NCI-H2081 (cell line): ENCODE results near the gene TMC1.

Source experiments
- DNase-seq, 2 experiments: peaks; one replicate each; lab custom pipeline; 2025; lab: John Stamatoyannopoulos, UW

TMC1 gene

DNA sequence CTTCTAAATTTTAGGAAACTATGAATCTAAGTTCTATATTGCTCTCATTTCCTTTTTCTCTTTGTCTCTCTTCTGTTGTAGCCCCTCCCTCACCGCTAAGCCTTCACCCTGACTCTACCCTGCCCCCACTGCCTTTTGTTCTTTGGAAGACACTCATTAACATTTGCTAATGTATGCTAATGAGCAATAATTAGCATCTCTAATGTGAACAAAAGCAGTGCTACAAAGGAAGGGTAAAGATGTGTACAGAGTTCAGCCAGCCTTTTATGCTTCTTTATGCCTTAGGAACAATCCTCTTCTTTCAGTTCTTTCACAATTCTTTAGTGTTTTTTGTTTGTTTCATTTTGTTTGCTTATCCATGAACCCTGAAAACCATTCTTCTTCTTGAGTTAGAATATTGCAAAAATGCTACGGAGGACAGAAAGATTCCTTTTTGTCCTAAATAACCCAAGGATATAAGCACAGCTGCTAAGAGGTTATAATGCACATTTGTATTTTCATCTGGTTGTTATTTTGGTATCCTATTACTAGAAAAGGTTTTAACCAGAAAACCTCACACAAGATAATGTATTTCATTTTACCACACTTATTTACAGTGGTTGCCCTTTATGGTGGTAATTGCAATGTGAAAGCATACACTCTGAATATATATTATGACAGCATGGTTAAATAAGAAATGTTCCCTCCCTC is 159.3 kb downstream of the TMC1 start:
- peak; percentile 44 to 97 for DNase-seq

DNA sequence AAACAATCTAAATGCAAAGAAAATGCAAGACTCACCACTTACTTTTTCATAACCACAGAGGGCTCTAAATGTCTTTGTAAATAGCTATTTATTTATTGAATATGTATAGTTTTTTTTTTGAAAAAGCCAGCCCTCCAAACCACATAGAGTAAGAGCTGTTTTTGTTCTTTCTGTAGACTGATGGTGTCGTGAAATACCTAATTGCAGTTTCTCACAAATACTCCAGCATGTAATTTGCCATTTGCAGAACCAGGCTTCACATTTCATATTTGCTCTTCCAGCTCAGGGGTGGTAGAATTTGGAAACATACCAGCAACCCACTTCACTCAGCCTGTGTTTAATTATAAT is 159.8 kb downstream of the TMC1 start:
- DNase-seq, result peak; percentile 93 to 98

DNA sequence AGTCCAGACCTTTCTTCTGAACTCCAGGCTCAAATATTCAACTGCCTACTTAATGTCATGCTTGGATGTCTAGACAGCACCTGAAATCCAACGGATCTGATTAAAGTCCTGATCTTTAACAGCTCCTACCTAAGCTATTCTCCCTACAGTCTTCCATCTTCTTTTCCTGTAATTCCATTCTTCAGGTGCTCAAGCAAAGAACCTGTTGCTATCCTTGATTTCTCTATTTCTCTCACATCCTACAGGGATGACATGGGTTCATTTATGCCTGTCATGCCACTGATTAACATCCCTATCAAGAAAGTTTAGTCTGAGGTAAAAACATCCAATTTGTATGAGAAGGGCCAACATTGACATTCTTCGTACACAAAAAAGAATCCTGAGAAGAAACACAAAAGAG is 163.2 kb downstream of the TMC1 start:
- DNase-seq, result no peak

DNA sequence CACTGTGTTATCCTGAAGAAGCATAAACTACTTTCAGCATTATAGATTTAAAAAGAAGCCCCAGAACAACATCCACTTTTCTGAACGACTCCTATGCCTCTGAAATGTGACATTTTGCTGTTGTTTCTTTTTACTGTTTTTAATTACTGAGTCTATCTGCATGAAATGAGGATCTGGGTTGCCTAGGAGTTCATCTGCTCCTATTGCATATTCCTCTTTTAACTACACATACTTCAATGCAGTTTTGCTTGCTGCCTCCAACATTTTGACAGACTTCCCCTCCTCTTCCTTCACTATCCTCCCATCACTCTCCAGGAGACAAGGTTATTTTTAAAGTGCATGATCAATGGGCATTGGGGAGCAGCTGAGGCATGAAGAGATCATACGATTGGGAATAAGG is 164.5 kb downstream of the TMC1 start:
- no peak for DNase-seq

DNA sequence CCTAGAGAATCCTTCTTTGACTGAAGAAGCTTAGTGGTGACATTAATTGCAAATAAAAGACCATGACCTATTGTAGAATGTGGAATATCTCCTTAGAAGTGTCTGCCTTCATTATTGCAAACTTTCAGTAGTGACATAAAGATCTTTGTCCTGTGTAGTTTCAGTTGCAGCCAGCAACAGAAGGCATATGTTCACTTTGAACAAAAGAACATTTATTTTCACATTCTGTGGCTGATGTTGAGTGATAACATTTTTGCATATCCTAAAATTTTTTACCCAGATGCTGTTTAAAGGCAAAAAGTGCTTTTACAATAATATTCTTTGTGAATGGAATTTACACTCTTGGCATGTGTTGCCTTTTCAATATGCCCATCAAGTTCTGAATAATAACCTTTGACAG is 165.9 kb downstream of the TMC1 start:
- no peak for DNase-seq

DNA sequence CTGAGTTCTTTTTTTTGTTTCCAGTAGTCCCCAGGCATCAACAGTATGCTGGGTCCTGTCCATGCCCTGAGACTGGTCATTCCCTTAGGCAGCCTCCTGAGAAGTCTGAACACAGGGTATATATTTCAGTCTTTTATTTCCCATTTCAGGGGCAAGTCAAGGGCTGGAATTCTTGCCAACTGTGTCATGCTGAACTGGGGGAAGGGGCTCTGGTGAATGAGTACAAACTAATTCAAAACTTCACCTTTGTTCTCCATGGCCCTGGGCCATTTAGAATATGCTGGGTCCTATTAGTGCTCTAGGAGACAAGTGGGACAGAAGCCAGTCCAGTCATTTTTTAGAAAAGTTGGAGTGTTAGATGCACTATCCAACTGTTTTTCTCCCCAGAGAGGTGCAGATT is 170.3 kb downstream of the TMC1 start:
- no peak for DNase-seq

DNA sequence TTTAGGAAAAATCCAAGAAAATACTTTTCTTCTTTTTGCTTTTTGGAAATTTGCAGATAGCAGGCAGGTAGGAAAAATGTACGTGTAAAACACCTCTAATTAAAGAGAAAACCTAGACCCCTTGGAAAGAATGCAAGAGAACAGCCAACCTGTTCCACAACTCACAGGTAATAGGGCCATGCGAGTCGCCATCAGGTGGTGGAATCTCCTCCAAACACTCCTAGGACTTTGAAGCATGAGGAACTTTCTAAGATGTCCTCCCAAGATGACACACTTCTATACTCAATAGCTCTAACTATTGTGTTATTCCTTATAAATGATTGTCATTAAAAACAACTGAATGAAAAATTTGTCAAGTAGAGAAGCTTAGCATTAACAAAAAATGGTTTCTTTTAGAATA is 174.0 kb downstream of the TMC1 start:
- DNase-seq, result no peak

DNA sequence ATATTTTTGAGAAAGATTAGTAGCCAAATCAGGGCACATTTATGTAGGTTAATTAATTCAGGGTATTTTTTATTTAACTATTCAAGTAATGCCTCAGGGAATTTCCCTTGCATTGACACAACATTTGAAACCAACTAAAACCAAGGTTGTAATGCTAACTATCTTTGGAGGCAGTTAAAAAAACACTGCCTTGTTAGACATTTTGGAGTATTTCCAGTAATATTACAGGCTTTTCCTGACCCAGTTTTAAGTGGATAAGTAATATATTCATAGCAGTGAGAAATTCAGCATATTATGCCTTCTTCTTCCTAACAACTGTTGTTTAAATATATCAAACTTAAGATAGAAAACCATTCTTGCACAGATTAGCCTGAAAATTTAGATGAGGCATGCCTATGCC is 175.1 kb downstream of the TMC1 start:
- DNase-seq, result no peak

DNA sequence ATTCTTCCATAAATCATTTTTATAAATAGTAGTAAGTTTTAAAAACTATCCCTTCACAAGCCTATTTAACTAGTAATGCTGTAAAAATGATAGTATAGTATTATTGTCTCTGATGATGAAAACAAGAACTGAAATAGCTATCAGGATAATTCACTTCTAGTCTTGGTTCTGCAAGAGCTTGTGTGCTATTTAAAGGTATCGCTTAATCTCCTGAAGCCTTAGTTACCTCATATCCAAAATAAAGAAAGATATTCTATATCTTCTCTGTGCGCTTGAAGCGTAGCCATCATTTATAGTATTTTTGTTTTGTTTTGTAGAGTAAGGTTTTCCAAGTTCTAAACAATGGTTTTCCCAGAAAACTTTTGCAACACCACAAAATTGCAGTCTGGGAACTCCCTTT is 180.1 kb downstream of the TMC1 start:
- no peak for DNase-seq

DNA sequence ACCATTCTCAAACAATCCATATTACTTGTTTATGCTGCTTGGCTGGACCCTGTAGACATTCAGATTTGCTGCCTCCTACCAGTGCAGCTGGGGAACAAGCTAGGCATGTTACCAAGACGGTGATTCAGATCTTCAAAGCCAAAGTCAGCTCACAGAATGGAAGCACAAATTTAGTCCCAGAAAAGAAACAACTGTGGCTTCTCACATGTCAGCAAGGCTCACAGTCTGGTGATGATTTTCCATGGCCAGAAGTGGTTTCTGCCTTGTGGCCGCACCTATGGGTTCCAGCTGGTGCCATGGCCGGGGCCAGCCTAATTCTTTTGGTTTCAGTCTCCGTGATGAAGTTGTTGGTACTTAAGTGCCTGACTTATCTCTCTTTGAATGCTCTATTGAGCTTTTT is 182.2 kb downstream of the TMC1 start:
- no peak for DNase-seq

DNA sequence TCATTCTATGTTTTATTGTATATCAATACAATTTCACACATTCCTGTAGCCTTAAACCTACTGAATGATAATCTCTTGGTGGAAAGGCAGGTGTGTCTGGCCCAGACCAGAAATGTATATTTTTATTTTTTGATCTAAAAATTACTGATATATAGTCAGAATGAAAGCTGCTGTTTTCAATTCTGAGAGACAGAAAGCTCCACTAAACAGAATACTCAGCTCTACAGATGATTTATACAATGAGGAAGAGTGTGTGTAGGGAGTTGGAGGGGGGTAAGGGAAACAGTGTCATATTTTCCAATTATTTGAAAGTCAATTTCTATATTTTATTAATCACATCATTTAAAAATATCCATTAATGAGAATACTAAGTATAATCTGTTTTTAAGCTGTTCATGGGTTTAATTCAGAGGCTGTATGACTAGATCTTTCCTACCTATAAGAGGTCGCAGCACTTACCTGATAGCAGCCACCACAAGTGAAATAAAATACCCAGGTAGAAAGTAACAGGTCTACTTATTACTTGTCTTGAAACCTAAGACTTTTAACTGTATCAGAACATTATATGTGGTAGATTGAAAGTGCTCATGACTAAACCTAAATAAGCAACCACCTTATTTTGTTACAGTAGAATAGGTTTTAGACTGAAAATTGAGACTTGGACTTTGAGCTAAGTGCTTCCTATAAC is 183.4 kb downstream of the TMC1 start:
- no peak for DNase-seq

DNA sequence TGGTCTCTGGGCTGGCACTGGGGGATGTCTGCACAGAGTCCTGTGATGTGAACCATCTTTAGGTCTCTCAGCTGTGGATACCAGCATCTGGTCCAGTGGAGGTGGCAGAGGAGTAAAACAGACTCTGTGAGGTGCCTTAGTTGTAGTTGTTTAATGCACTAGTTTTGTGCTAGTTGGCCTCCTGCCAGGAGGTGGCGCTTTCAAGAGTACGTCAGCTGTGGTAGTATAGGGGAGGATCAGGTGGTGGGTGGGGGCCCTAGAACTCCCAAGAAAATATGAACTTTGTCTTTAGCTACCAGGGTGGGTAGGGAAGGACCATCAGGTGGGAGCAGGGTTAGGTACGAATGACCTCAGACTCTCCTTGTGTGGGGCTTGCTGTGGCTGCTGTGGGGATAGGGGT is 197.1 kb downstream of the TMC1 start:
- DNase-seq, result no peak

DNA sequence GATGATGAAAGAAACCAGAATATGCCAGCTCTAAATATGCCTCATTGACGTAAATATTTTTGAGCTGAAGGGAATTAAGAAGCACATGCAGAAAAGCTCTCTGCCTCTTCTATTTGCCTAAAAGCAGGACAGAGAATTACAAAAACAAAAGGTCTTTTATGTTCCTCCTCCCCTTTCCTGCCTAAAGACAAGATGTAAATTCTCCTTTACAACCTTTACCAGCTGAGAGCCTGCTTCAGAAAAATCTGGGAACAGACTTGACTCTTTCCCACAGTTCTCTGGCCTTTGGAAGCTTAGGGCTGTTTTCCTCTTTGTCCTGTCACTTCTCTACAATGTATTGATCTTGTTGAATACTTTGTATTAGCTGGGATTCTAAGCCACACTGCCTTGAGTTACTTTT is 199.7 kb downstream of the TMC1 start:
- no peak for DNase-seq

DNA sequence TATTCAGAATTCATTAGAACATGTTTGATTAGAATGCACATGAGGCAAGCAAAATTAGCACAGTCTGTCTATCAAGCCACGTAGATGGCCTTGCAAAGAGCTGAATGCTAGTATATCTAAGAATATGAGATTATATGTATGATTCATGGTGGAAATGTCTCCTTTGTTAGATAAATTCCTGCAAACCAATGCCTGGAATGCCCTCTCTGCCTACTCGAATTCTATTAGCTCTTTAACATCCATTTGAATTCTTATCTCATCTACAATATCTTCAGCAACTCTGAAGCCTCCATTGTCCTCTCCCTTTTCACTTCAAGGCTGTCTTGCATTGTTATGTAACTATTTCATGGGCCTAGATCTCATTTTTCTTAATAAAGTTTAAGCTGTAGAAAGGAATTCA is 205.5 kb downstream of the TMC1 start:
- no peak for DNase-seq

DNA sequence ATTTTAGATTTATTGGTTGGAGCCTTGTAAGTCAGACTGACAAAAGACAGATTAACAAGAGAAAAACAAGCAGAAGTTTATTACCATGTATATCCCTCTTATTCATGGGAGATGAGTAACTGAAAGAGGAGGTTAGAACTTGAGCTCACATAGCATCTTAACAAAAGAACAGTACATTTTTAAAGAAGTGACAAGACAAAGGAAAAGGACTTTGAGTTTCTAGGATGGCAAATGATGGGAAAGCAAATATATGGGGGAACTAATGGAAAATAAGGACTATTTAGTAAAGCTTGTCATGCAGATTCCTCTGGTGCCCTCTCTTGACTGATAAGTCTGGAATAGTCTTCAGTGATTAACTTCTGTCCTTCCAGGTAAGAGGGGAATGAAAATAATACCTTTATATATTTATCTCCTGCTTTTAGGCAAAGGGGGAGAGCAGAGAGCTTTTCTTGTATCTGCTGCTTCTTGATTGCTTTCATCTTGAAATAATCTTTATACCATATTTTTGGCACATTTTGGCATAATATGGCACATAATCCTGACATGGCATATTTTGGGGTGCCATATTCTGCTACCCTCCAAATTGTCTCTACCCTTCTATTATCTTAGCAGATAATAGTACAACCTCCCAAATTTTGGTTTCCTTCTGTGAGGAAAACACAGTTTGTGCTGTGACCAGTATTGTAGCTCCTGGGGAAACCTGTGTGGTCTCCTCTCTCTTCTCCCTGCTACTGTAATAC is 206.8 kb downstream of the TMC1 start:
- no peak for DNase-seq

DNA sequence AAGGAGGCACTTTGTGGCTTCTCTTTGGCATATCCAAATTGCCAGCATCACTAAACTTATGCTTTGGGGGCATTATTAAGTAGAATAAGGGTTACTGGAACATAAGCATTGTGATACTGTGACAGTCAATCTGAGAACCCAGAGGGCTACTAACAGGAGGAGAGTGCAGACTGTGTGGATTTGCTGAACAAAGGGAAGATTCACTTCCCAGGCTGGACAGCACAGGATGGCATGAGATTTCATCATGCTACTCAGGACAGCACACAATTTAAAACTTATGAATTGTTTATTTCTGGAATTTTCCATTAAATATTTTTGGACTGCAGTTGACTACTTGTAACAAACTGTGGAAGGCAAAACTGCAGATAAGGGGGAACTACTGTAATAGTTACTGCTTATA is 212.5 kb downstream of the TMC1 start:
- DNase-seq, result no peak

DNA sequence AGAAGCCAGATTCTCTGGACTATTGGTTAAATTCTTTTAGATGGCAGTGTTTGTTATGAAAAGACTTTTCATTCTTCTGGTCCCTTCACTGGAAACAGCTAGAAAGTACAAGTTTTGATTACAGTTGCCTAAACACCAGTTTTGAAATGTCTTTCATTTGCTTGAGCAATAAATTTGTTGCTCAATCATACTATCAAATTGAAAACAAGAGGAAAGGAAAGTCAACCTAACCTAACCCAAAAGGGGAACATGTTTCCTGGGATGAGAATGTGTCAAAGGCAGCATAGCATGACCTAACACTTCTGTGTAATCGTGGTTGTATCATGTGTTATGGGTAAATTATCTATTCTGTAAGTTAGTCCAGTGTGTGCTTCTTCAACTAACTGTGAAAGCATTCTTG is 213.2 kb downstream of the TMC1 start:
- DNase-seq, result no peak

DNA sequence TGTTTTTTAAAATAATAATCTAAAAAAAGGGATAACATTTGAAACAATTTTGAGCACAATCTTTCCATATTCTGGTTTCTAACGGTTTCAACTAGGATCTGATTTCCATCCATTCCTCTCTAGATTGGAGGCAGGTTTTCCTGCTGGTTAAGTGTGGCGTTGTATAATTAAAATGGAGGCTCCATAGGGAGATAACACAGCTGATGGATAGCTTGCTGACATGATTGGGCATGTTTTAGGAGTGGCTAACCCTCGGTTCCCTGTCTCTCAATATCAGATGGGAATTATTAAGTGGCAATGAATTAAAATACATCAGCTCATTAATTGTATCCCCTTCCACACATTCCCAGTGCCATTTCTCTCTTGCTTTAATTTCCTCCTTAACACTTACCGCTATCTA is 222.4 kb downstream of the TMC1 start:
- DNase-seq, result no peak

DNA sequence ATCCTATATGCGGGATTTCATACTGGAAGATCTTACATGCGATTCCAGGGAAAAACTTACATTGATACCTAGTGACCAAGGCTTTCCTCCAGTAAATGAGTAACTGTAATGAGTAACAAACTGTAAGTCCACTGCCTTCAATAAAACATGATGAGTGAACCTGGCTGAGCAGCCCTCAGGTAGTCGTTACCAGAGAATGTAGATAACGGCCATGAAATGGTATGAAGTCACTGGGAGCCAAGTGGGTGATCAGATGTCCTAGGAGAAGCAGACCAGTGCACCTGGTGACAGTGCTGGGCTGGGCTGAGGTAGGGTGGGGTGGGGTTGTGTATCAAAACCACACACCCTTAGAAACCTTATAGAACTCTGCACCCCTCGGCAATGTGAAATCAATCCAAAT is 227.9 kb downstream of the TMC1 start:
- no peak for DNase-seq

DNA sequence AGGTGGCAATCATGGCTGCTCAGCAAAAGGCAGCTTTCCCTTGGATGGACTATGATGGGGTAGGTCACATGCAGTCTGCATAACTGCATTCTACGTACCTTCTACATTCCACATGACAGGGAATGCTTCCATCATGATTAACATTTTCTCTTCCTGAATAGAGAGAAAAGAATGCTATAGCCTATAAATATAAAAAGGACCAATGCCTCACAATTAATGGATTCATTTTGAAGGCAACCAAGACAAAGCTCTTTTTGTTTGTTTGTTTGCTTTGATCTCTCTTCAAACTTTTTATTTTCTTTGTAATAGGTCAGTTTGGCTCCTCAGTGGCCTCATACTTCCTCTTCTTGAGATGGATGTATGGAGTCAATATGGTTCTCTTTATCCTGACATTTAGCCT is 230.1 kb downstream of the TMC1 start:
- peak in 1 of 2 experiments; percentile 6 for DNase-seq

DNA sequence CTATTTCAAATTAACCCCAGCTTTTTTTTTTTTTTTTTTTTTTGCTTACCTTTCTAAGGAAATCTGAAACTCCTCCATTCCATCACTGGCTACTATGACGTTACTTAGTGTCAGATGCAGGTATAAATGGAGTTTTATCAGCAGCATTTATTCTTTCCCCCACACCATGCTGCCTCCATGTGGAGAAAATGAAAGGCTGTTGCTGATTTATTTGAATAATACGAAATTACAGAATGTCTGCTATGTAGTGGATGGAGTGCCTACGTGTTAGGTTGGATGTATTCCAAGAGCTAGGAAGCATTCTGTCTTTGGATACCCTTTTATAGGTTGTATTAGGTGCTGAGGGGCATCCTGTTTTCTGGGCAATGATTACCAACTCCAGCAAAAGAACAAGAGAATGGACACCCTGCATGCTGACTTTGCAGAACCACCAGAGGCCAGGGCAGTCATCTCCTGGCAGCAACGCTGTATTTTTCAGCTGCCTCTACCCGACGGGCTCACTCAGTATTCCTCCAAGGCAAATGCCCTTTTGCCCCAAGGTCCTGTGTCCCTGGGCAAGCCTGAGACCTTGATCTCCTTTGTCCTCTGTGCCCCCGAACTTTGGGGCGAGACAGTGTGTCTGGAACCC is 232.0 kb downstream of the TMC1 start:
- peak; percentile 51 to 70 for DNase-seq

DNA sequence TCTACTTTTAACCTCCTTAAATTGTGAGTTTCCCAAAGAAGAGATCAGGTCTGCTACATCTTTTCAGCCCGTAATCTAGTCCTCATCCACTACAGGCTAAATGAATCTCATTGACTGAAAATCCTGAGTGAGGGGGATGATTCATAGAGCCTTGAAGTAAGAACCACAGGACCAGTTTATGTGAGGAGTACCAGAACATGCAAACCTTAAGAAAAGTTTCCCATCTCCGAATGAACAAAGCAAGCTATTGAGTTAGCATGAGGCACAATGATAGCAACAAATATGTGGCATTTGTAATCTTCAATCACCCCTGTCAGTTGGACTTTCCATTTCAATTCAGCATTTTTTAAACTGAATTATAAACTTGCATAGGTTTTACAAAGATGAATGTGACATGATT is 234.4 kb downstream of the TMC1 start:
- DNase-seq, result no peak

DNA sequence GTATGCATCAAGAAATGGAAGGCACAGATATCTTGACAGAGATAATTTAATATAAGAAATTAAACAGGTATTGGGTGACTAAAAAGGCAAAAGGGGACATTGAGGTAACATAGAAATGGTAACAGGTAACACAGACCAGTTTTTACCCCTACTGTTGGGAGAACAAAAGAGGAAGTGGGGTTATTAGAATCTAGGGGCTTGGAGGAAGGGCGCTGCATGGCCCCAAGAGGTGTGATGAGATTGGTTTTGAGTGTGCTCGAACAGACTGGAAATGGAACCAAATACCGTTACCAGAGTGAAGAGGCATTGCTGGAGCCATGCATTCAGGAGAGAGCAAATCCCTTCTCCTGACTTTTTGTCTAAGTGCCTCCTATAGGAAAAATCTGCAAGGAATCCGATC is 237.5 kb downstream of the TMC1 start:
- DNase-seq, result no peak
